Measurements from ENCODE around the gene ATXN1L.
"Not testable (repeated sequence)": the region's sequence is repeated elsewhere in the genome, so short reads cannot be mapped to it uniquely, and the experiment has no call there.

Gene ATXN1L, protein sequence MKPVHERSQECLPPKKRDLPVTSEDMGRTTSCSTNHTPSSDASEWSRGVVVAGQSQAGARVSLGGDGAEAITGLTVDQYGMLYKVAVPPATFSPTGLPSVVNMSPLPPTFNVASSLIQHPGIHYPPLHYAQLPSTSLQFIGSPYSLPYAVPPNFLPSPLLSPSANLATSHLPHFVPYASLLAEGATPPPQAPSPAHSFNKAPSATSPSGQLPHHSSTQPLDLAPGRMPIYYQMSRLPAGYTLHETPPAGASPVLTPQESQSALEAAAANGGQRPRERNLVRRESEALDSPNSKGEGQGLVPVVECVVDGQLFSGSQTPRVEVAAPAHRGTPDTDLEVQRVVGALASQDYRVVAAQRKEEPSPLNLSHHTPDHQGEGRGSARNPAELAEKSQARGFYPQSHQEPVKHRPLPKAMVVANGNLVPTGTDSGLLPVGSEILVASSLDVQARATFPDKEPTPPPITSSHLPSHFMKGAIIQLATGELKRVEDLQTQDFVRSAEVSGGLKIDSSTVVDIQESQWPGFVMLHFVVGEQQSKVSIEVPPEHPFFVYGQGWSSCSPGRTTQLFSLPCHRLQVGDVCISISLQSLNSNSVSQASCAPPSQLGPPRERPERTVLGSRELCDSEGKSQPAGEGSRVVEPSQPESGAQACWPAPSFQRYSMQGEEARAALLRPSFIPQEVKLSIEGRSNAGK

GRCh38 chr16:71845639-71846430 lies at the start of gene ATXN1L:
Gene ATXN1L (plus strand): TSS chr16:71845976. CDS start chr16:71849741, 3,765 bp downstream.
- no peak for TF ChIP-seq CTCF (conservative IDR thresholded peaks at IDR 0.05; ENCODE audit: low read depth, low read length)
- H3K4me3 ChIP-seq (ENCODE audit: low read depth, low read length): peak within 1 kb of the TSS; percentile 95
- peak; percentile 92 for DNase-seq (ENCODE audit: low read depth)

- no peak for DNase-seq (ENCODE audit: low read depth)
- H3K4me3 ChIP-seq (ENCODE audit: low read depth, low read length): no peak overlapping the region
- no peak for TF ChIP-seq CTCF (conservative IDR thresholded peaks at IDR 0.05; ENCODE audit: low read depth, low read length)
Measured at GRCh38 chr16:71796501-71797097, 49.2 kb upstream of the ATXN1L start.

DNA sequence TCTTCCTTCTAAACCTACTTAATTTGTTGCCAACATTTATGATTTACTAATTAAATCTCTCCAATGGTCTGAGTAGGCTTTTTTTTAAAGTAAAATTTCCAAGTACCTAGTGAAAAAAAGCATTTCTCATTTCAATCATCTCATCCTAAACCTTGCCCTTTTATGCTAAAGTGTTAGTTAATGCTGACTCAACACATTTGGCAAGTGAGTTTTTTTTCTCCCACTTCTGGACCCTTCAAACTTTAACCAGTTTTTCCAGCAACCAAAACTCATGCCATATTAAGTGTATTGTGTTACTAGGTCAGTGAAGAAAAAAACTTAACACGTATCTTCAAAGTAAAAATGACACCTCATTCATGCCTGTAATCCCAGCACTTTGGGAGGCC lies 42.5 kb upstream of the ATXN1L start:
- H3K4me3 ChIP-seq (ENCODE audit: low read depth, low read length): no peak overlapping the region
- TF ChIP-seq CTCF (conservative IDR thresholded peaks at IDR 0.05; ENCODE audit: low read depth, low read length): no peak
- no peak for DNase-seq (ENCODE audit: low read depth)

GRCh38 chr16:71807905-71808592 lies 37.7 kb upstream of the ATXN1L start:
- TF ChIP-seq CTCF (conservative IDR thresholded peaks at IDR 0.05; ENCODE audit: low read depth, low read length): no peak
- peak; percentile 38 for DNase-seq (ENCODE audit: low read depth)
- peak overlapping the region; percentile 92 for H3K4me3 ChIP-seq (ENCODE audit: low read depth, low read length)

- TF ChIP-seq CTCF (conservative IDR thresholded peaks at IDR 0.05; ENCODE audit: low read depth, low read length): no peak
- DNase-seq (ENCODE audit: low read depth): peak; percentile 99
Measured at GRCh38 chr16:71808593-71809459, 37.0 kb upstream of the ATXN1L start, which contains the start of gene AP1G1. Gene AP1G1 (minus strand): TSS chr16:71808834. CDS start chr16:71789479, 19,355 bp downstream.

DNA sequence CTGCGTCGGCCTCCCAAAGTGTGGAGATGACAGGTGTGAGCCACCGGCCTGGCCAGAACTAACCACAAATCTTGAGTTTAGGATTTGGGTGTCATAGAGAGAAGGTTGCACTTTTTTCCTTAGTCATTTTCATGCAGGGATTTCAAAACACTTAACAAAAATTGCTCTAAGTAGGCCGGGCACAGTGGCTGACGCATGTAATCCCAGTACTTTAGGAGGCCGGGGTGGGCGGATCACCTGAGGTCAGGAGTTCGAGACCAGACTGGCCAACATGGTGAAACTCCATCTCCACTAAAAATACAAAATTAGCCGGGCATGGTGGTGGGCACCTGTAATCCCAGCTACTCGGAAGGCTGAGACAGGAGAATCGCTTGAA lies 35.6 kb upstream of the ATXN1L start:
- not testable (repeated sequence) for H3K4me3 ChIP-seq (ENCODE audit: low read depth, low read length); DNase-seq (ENCODE audit: low read depth)

More at GRCh38 chr16:71808593-71809459, 37.0 kb upstream of the ATXN1L start, which contains the start of gene AP1G1:
- H3K4me3 ChIP-seq (ENCODE audit: low read depth, low read length): peak within 1 kb of the TSS; percentile 92

Measured in choroid plexus epithelial cell (primary cell).